ENCODE data around the gene GJC2. TPM values are rescaled to one million over a fixed set of nuclear protein-coding genes. Genes with fewer than 3 reads are reported as not detected.

GJC2 gene
- total and polyA plus RNA-seq, 10 of the 15 experiments (the other 5 are each of a cell fraction or from before 2014, with no cell fraction given) = 0.04 to 0.44 (median 0.07) TPM; not detected in 4

DNA sequence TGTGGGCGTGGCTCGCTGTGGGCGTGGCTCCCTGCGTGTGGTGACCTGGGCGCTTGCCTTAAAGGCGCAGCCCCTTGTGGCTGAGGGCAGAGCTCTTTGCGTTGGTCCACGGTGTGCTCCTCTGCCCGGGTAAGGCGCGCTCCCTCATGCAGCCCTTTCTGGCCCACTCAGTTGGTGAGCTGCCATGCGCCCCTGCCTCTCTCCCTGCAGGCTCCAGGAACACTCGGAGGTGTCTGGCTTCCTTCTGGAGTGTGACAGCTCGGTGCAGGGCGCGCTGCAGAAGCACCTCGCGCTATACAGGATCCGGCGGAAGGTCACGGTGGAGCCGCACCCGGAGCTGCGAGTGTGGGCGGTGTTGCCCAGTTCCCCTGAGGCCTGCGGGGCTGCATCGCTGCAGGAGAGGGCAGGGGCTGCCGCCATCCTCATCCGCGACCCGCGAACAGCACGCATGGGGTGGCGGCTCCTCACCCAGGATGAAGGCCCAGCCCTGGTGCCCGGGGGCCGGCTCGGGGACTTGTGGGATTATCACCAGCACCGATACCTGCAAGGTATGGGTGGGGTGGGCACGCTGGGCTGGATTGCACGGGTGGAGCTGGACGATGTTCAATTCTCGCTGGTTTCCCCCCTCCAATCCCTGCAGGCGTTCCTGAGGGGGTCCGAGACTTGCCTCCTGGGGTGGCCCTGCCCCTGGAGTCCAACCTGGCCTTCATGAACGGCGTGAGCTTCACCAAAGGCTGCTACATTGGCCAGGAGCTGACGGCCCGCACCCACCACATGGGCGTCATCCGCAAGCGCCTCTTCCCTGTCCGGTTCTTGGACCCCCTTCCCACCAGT is 25.0 kb downstream of the GJC2 start:
- RAD21 ChIA-PET (ENCODE audit: unreplicated experiment) = no interaction called here
- H3K36me3 ChIP-seq (ENCODE audit: control insufficient read depth in 2 of 2, insufficient read depth in 2 of 2, low read length in 1 of 2) = peaks cover 0 to 5% of the 10 kb centered on the region in 2 experiments; a peak in 2 of 4 replicates
- TF ChIP-seq SREBF1 (IDR thresholded peaks at IDR 0.05; ENCODE audit: low read length) (no peak), SUZ12 (IDR thresholded peaks at IDR 0.05; ENCODE audit: unreplicated experiment) (no peak), TAF1 (IDR thresholded peaks at IDR 0.05; ENCODE audit: borderline replicate concordance, low read depth, low read length) (no peak), BRCA1 (IDR thresholded peaks at IDR 0.05; ENCODE audit: low read depth, low read length) (no peak), SUPT20H (IDR thresholded peaks at IDR 0.05; ENCODE audit: borderline replicate concordance, control insufficient read depth, low read depth, low read length) (no peak), NFYB (IDR thresholded peaks at IDR 0.05; ENCODE audit: insufficient read depth, low read depth, low read length) (no peak)
- TF ChIP-seq, protein P1, sequence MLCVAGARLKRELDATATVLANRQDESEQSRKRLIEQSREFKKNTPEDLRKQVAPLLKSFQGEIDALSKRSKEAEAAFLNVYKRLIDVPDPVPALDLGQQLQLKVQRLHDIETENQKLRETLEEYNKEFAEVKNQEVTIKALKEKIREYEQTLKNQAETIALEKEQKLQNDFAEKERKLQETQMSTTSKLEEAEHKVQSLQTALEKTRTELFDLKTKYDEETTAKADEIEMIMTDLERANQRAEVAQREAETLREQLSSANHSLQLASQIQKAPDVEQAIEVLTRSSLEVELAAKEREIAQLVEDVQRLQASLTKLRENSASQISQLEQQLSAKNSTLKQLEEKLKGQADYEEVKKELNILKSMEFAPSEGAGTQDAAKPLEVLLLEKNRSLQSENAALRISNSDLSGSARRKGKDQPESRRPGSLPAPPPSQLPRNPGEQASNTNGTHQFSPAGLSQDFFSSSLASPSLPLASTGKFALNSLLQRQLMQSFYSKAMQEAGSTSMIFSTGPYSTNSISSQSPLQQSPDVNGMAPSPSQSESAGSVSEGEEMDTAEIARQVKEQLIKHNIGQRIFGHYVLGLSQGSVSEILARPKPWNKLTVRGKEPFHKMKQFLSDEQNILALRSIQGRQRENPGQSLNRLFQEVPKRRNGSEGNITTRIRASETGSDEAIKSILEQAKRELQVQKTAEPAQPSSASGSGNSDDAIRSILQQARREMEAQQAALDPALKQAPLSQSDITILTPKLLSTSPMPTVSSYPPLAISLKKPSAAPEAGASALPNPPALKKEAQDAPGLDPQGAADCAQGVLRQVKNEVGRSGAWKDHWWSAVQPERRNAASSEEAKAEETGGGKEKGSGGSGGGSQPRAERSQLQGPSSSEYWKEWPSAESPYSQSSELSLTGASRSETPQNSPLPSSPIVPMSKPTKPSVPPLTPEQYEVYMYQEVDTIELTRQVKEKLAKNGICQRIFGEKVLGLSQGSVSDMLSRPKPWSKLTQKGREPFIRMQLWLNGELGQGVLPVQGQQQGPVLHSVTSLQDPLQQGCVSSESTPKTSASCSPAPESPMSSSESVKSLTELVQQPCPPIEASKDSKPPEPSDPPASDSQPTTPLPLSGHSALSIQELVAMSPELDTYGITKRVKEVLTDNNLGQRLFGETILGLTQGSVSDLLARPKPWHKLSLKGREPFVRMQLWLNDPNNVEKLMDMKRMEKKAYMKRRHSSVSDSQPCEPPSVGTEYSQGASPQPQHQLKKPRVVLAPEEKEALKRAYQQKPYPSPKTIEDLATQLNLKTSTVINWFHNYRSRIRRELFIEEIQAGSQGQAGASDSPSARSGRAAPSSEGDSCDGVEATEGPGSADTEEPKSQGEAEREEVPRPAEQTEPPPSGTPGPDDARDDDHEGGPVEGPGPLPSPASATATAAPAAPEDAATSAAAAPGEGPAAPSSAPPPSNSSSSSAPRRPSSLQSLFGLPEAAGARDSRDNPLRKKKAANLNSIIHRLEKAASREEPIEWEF (IDR thresholded peaks at IDR 0.05; ENCODE audit: insufficient replicate concordance, low read depth, low read length) = no peak
- TF ChIP-seq, protein P2, sequence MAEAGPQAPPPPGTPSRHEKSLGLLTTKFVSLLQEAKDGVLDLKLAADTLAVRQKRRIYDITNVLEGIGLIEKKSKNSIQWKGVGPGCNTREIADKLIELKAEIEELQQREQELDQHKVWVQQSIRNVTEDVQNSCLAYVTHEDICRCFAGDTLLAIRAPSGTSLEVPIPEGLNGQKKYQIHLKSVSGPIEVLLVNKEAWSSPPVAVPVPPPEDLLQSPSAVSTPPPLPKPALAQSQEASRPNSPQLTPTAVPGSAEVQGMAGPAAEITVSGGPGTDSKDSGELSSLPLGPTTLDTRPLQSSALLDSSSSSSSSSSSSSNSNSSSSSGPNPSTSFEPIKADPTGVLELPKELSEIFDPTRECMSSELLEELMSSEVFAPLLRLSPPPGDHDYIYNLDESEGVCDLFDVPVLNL (IDR thresholded peaks at IDR 0.05; ENCODE audit: low read depth, low read length) = no peak
- H3K4me2 ChIP-seq (ENCODE audit: control insufficient read depth, insufficient read depth) = no peak overlapping the region
- no peaks in the 10 kb centered on the region for H3K27me3 ChIP-seq (replicated peaks in 1 of 2; ENCODE audit: control insufficient read depth in 2 of 2, insufficient read depth in 2 of 2, low read length in 1 of 2)
- DNase-seq (ENCODE audit: low read depth, low spot score) = no peak
- SMC1A ChIA-PET (ENCODE audit: uncharacterized antibody, unreplicated experiment) = no interaction called here
- H3K27ac ChIP-seq (ENCODE audit: control insufficient read depth, insufficient read depth) = no peak overlapping the region
- H3K9me3 ChIP-seq (replicated peaks; ENCODE audit: control insufficient read depth, insufficient read depth, low read length) = no peaks in the 10 kb centered on the region
- H3K79me2 ChIP-seq (ENCODE audit: control insufficient read depth, insufficient read depth, low read length) = no peaks in the 10 kb centered on the region
- no peak overlapping the region for H3K4me3 ChIP-seq
- POLR2A ChIA-PET = interaction anchor here (0.6 kb wide), 1 partner anchor 387 kb away, joined by 4 read pairs; no protein-coding TSS in a partner anchor
- ATAC-seq = peak; percentile 34; the same call in 2 of the 3 replicates
- 95% methylated on average over 40 of the region's 52 CpGs for WGBS (ENCODE audit: insufficient coverage, insufficient replicate concordance, low lambda C conversion rate, missing lambda C conversion rate)
- peaks cover 6% of the 10 kb centered on the region for H3K4me1 ChIP-seq (ENCODE audit: control insufficient read depth, insufficient read depth, low read length)
- no peak overlapping the region for H2AFZ ChIP-seq (ENCODE audit: control insufficient read depth, low read depth, low read length)
- FAIRE-seq = no peak
- intact Hi-C loops (cut with micrococcal nuclease; ENCODE audit: unreplicated experiment) (no loop called here), in situ Hi-C loops (cut with MboI) (loop anchor here (5.0 kb wide), 1 partner anchor 37 kb away; no protein-coding TSS in a partner anchor)
- CTCF ChIA-PET = no interaction called here
- no TSS peak for BruUV-seq (replicated peaks)
- no peak overlapping the region for H3K9ac ChIP-seq (ENCODE audit: control insufficient read depth, insufficient read depth, low read length)
- H4K20me1 ChIP-seq (ENCODE audit: control insufficient read depth, insufficient read depth) = no peaks in the 10 kb centered on the region
